Thymus (tissue), 11 donors: ENCODE results near the gene ZNF512B. TPM values are rescaled to one million over a fixed set of nuclear protein-coding genes. Genes with fewer than 3 reads are reported as not detected.
A peak's percentile ranks its signal among the peaks of the same experiment; 100 is the strongest.

ENCODE experiments used
- DNase-seq, 9 donors: peaks; one replicate each; pipeline ENCODE4 v3.0.0-alpha.2; 2013; ENCODE audit warnings: low spot score in 9 of 9, low read depth in 6 of 9, missing footprints in 1 of 9
- H3K27ac ChIP-seq, 2 donors: one replicate each; pipeline ENCODE4 v1.5.1; 2013; ENCODE audit warnings: control low read depth in 1 of 2, low read depth in 1 of 2, low read length in 1 of 2, mild to moderate bottlenecking in 1 of 2, moderate library complexity in 1 of 2
- H3K27me3 ChIP-seq, 2 donors: one replicate each; pipeline ENCODE4 v1.5.1; 2013; ENCODE audit warnings: low read length in 1 of 2; ENCODE audit not compliant: control insufficient read depth in 2 of 2, insufficient read depth in 1 of 2
- H3K36me3 ChIP-seq, 2 donors: one replicate each; pipeline ENCODE4 v1.5.1; 2013; ENCODE audit warnings: low read length in 1 of 2, mild to moderate bottlenecking in 1 of 2, moderate library complexity in 1 of 2; ENCODE audit not compliant: control insufficient read depth in 2 of 2, insufficient read depth in 2 of 2
- H3K4me1 ChIP-seq, 2 donors: one replicate each; pipeline ENCODE4 v1.5.1; 2013; ENCODE audit warnings: low read length in 2 of 2; ENCODE audit not compliant: control insufficient read depth in 2 of 2, insufficient read depth in 2 of 2
- H3K4me3 ChIP-seq, 2 donors: one replicate each; pipeline ENCODE4 v1.5.1; 2013; ENCODE audit warnings: low read length in 2 of 2, control low read depth in 1 of 2, mild to moderate bottlenecking in 1 of 2
- H3K9me3 ChIP-seq, 2 donors: one replicate each; pipeline ENCODE4 v1.5.1; 2013; ENCODE audit warnings: low read length in 1 of 2, mild to moderate bottlenecking in 1 of 2; ENCODE audit not compliant: control insufficient read depth in 2 of 2, insufficient read depth in 1 of 2
- WGBS: extraction: QIAGEN DNeasy Blood & Tissue Kit; methylation state at CpG from one replicate; pipeline ENCODE4 v1.1.7; 2013; 5-methylcytosine and 5-hydroxymethylcytosine counted together
- polyA plus RNA-seq: library from polyadenylated mRNA; stranded (reverse); fragments of 200-250 nt; gene quantifications from one replicate; pipeline ENCODE4 v1.2.3, GENCODE V29; 2013
- total RNA-seq: library from RNA; stranded (reverse); fragments of 120-200 nt; gene quantifications from one replicate; pipeline ENCODE4 v1.2.4, GENCODE V29; 2013
- donor health status: healthy.

The ZNF512B gene
- total and polyA plus RNA-seq, 2 donors = 10.0 to 13.4 TPM

DNA sequence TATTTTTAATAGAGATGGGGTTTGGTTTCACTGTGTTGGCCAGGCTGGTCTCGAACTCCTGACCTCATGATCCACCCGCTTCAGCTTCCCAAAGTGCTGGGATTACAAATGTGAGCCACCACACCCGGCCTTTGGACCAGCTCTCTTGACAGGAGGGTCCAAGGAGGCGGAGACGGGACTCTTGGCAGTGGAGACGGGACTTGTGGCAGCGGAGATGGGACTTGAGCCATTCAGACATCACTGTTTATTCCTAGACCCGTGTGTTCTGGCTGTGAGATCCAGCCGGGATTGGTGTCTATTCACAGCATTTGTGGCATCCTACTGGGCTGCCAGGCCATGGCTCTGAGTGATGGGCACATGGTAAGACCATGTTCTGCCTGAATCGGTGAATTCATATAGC, 36.8 kb upstream of the ZNF512B start:
- peaks cover 11 to 17% of the 10 kb centered on the region in 2 donors for H3K9me3 ChIP-seq
- H3K36me3 ChIP-seq = peaks cover 78 to 83% of the 10 kb centered on the region in 2 donors
- H3K4me3 ChIP-seq = no peak overlapping the region
- H3K27me3 ChIP-seq = no peaks in the 10 kb centered on the region
- no peak for DNase-seq
- WGBS = 95% methylated on average over 10 of the region's 10 CpGs
- no peak overlapping the region for H3K27ac ChIP-seq
- H3K4me1 ChIP-seq = peaks cover 0 to 3% of the 10 kb centered on the region in 2 donors

- DNase-seq = no peak
- Histone ChIP-seq H3K4me3 (no peak overlapping the region), H3K36me3 (peaks cover 76 to 83% of the 10 kb centered on the region in 2 donors), H3K4me1 (no peaks in the 10 kb centered on the region), H3K9me3 (peaks cover 4 to 8% of the 10 kb centered on the region in 2 donors), H3K27me3 (no peaks in the 10 kb centered on the region), H3K27ac (peak overlapping the region in 1 of 2 donors; percentile 25)
- 93% methylated on average over 6 of the region's 6 CpGs for WGBS
Measured at GRCh38 chr20:64005394-64005793, 35.7 kb upstream of the ZNF512B start.

DNA sequence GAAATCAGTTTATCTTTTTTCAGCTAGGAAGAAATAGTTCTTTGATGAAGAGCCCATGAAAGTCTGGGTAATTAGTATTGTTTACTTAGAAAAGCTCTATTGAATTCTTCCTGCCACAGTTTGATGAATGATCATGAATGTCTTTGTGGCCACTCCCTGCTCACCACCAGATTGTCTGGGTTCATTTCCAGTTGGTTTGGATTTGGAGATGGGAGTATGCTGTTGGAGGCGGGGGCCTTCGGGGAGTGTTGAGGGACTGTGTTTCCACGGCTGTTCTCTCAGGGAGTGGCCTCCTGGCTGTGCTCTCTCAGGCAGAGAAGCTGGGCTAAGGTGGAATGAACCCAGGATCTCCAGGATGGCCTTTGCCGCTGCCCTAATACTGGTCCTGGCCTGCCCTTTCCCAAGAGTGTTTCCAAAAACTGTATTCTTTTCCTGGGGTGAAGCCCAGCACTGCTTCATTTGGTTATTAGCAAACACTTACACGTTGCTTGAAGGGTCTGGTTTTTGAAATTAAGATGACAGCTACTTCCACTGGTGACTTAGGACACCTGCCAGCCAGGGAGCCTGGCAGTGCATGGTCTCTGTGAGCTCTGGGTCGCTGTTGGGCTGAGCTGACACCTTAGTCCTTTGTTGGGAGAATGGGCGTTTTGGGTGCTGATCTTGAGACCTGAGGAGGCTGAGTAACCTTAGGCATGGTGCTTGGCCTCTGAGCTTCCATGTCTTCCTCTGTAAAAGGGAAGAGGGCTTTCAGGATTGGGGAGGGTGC, 34.4 kb upstream of the ZNF512B start:
- no peaks in the 10 kb centered on the region for H3K4me1 ChIP-seq
- peaks cover 79 to 83% of the 10 kb centered on the region in 2 donors for H3K36me3 ChIP-seq
- DNase-seq = no peak
- no peak overlapping the region for H3K4me3 ChIP-seq
- no peak overlapping the region for H3K27ac ChIP-seq
- peaks cover 4 to 8% of the 10 kb centered on the region in 2 donors for H3K9me3 ChIP-seq
- WGBS = 94% methylated on average over 7 of the region's 7 CpGs
- no peaks in the 10 kb centered on the region for H3K27me3 ChIP-seq

DNA sequence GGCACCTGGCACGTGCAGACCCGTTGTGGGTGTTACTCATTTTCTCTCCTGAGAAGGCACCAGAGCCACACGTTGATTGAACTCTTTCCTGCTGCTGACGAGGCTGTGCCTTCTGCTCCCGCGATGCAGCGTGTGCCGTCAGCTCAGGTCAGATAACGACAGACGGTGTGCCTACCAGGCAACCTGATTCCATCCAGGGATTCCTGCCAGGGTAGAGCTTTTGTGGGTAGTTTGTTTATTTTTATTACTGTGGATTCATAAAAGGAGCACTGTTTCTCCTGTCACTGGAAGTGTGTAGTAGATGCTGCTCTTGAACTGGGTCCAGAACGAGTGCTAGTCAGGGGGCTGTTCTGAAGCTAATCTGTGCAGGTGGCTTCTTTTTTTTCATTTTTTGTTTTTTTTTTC, 31.9 kb upstream of the ZNF512B start:
- Histone ChIP-seq H3K36me3 (peaks cover 74 to 82% of the 10 kb centered on the region in 2 donors), H3K4me1 (no peaks in the 10 kb centered on the region), H3K9me3 (no peaks in the 10 kb centered on the region), H3K27ac (peak overlapping the region in 1 of 2 donors; percentile 31), H3K4me3 (no peak overlapping the region), H3K27me3 (no peaks in the 10 kb centered on the region)
- 88% methylated on average over 11 of the region's 11 CpGs for WGBS
- no peak for DNase-seq

DNA sequence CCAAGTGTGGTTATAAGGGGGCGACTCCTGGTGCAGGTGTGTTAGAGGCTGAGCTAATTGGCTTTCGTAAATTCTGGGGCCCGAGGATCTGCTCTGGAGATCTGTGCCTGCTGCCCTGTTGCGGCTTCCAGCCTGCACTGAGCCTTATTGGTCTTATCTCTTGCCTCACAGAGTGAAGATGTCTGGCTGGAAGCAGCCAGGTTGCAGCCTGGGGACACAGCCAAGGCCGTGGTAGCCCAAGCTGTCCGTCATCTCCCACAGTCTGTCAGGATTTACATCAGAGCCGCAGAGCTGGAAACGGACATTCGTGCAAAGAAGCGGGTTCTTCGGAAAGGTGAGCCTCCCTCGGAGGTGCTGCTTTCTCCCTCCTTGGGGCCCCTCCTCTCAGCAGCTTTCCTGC, 31.2 kb upstream of the ZNF512B start:
- Histone ChIP-seq H3K27ac (no peak overlapping the region), H3K27me3 (no peaks in the 10 kb centered on the region), H3K4me1 (no peaks in the 10 kb centered on the region), H3K9me3 (no peaks in the 10 kb centered on the region), H3K36me3 (peaks cover 77 to 84% of the 10 kb centered on the region in 2 donors), H3K4me3 (no peak overlapping the region)
- 95% methylated on average over 12 of the region's 12 CpGs for WGBS
- DNase-seq = no peak

DNA sequence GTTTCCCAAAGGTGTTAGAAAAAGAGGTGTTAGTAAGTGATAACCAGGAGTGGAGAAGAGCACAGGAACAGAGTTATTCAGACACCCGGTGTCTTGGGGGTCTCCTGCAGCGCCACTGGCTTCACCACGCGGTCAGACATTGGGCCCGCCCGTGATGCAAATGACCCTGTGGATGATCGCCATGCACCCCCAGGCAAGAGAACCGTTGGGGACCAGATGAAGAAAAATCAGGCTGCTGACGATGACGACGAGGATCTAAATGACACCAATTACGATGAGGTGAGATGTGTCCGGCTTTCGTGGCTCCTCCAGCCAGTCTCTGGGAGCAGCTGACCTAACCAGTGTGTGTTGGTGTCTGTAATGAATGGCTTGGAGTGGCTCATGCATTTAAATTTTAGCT, 13.2 kb upstream of the ZNF512B start:
- peaks cover 34 to 47% of the 10 kb centered on the region in 2 donors for H3K36me3 ChIP-seq
- H3K27me3 ChIP-seq = peaks cover 0 to 17% of the 10 kb centered on the region in 2 donors
- peaks cover 15 to 30% of the 10 kb centered on the region in 2 donors for H3K4me1 ChIP-seq
- no peak overlapping the region for H3K4me3 ChIP-seq
- no peaks in the 10 kb centered on the region for H3K9me3 ChIP-seq
- H3K27ac ChIP-seq = no peak overlapping the region
- 97% methylated on average over 14 of the region's 14 CpGs for WGBS
- DNase-seq = no peak

GRCh38 chr20:63980806-63981728, 11.3 kb upstream of the ZNF512B start, which contains the start of gene PRPF6:
Gene PRPF6 (plus strand): TSS chr20:63981132. CDS start chr20:63981246, 114 bp downstream.
- DNase-seq = peak; percentile 80 to 97 (median 93)
- Histone ChIP-seq H3K27ac (peak within 1 kb of the TSS; percentile 66 to 92), H3K4me1 (peaks cover 15 to 41% of the 10 kb centered on the region in 2 donors), H3K4me3 (peak within 1 kb of the TSS; percentile 69 to 78), H3K36me3 (peaks cover 26 to 33% of the 10 kb centered on the region in 2 donors), H3K9me3 (no peaks in the 10 kb centered on the region), H3K27me3 (peaks cover 0 to 17% of the 10 kb centered on the region in 2 donors)
- WGBS = under 1% methylated on average over 75 of the region's 75 CpGs

DNA sequence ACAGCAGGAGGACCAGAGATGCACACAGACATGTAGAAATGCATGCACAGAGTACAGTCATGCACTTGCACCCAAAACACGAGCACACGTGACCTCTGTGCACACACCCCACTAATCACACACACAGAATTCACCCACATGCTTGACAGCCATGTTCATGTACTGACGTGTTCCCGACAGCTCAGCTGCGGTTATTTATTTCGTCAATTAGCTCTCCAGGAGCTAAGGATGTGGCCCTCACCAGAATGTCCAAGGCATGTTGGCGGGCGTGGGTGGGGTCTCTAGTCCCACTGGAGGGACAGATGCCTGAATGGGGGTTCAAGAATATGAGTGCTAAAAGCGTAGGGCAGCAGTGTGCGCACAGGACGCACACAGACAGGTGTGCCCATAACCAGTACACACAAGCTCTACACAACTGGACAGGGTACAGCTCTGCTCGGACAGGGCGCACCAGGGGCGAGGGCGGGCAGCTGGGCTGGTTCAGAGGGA, 10.6 kb upstream of the ZNF512B start:
- DNase-seq = no peak
- Histone ChIP-seq H3K27me3 (peaks cover 0 to 17% of the 10 kb centered on the region in 2 donors), H3K27ac (peak overlapping the region; percentile 66 to 85), H3K36me3 (peaks cover 22 to 29% of the 10 kb centered on the region in 2 donors), H3K4me1 (peaks cover 15 to 41% of the 10 kb centered on the region in 2 donors), H3K4me3 (peak overlapping the region; percentile 69 to 78), H3K9me3 (no peaks in the 10 kb centered on the region)
- 79% methylated on average over 15 of the region's 15 CpGs for WGBS
